DMS79 treated with DMSO at 0.1 percent for 48 hours (cell line): ENCODE data around the gene STEAP1B.

ENCODE experiments used
- DNase-seq: peaks from one replicate; lab custom pipeline; 2025; lab: John Stamatoyannopoulos, UW

The STEAP1B gene

DNA sequence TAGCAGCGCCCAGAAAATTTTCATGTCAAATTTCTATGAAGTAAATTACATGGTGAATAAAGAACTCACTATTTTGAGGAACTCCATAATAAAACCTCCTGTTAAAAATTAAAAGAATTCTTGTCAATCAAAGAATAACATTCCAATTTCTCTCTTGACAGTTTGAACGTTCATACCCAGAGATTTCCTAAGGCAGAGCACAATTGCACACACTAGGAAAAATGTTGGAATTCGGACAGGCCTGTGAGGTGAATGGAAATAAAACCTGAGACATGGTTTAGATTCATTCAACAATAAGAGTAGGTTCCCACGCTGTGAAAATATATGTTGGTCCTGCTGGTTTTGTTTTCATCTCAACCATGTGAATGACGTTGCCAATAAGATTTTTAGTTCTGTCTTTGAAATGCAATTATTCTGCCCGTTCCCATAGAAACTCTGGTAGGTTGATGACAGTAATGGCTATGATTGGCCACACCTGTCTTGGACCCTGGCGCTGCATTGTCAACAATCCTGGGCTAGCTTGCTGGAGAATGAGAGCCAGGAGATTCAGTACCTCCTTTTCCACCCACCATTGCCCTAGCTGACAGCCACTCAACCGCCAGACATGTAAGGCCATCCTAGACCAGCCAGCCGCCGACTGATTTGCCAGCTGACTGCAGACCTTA, 99.7 kb downstream of the STEAP1B start:
- no peak for DNase-seq

DNA sequence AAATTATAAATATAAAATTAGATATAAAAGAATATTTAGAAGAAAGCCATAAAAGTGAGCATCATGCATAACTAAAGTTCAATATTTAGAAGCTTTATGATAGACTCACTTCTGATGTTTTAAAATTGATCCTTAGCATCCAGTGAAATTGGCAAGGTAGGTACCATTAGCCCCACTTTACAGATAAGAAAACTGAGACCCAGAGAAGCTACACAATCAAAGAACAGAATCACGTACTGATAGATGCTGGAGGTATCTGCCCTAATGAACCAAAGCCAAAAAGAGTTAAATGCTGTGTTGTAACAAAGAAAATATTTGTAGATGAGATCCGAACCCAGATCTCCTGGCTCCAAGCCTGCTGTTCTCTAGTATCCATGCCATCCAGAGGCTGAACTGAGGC, 100.4 kb downstream of the STEAP1B start:
- DNase-seq, result no peak

DNA sequence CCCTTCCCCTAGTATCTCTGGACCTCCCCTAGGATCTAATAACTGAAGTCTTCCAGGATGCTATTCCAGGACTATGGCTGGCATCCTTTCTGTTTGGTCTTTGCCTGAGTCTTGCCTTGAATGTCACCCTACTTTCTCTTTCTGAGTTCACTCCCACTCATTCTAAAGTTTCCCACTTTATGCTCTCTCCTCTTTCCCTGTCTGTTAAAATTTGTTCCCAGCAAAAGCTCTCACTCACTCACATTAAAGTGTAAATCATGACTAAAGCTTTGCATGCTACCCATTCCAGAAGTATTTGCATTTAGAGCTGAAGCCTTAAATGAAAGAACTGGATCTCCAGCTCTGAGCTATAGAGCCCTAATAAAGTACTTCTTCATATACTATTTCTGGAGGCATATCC, 100.9 kb downstream of the STEAP1B start:
- DNase-seq, result no peak

DNA sequence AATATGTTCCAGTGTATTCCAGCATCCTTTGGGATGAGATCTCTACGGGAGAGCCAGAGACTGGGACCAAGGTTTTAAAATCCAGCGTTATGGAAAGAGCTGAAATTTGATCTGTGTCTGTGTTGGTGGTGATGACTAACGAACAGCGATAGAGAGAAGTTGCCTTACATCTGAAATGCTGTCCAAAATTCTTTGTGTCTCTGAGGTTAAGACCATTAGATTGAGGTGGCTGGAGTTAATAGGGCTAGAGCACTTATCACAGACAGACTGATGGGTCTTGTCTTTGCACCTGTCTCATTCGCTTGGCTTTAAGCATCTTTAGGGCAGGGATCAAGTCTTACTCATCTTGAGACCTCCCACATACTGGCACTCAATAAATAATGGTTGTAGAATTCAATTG, 102.0 kb downstream of the STEAP1B start:
- DNase-seq, result no peak

DNA sequence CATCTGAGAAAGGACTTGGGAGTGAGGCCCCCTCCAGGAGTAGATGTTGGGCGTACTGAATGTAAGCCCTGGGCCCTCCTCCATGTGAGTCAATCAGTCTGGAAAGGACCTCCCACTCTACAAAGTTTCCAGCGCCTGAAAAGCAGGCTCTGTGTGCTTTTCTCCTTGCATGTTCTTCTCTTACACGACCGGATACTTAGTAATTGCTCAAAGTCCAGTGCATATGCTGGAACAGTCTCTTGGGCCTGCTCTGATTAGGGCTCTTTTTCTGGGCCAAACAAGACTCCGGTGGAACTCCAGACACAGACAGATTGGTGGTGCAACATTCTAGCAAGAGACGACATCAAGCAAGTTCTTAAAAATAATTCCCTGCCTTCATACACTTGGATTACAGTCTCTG, 104.8 kb downstream of the STEAP1B start:
- DNase-seq, result no peak

DNA sequence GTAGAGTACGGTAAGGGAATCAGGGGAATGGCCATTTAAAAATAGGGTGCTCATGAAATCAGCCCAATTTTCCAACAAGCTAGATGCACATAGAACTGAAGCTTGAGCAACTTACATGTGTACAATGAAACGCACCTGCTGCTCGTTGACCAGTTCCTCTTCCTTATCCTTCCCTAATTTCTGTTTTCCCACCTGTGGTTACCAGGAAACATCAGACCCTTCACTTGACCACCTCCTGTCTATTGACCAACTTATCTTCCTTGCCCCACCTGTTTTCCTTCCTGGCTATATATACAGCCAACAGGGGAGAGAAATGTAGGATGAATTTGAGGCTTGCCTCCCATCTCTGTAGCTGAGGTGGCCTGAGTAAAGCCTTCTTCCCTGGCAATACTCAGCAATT, 105.2 kb downstream of the STEAP1B start:
- no peak for DNase-seq

DNA sequence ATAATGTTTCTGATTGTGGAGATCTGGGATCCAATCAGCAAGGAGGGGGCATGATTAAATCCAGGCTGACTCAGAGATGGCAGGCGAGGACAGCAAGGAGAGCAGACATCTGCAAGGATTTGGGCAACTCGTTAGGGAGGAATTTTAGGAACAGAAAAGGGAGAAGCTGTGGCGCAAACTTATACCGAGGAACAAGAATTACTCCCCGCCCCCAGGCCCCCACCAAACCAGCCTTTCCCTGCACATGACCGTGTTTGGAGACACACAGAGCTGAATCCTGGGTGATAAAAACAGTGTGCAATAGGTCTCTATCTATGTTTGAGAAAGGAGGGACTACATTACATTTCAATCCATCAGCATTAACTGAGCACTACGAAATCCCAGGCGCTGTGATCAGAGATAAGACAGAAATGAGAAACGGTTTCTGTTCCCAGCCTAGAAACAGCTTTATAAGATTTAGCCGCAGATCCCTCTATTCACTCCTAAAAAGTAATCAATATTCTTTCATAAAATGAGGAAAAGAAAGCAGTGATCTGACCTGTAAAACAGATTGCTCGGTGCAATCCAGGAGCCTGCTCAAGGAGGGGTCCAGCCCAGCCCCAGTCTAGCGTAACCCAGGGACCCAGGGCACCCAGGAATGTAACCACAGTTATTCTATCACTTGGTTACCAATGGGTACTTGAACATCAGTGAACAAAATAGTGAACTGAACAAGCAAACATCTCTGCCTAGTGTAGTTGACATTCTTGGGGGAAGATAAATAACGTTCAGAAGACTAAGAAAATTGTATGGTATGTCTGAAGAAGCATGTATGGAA, 105.9 kb downstream of the STEAP1B start:
- no peak for DNase-seq

DNA sequence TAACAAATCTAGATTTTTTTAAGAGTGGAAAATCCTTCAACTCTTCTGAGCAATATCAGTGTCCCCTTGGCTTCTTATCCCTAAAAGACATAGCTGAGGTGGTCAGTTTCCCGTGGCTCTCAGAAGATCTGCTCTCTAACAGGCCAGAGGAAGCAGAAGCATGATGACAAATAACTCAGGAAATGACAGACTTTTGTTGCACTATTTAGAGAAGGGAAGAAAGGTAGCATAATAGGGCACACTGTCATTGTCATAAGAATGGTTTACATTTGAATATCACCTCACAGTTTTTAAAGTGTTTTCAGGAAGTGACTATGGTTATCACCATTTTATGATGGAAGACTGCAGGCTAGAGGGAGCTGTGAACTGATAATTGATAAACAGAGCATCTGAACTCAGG, 109.5 kb downstream of the STEAP1B start:
- no peak for DNase-seq

DNA sequence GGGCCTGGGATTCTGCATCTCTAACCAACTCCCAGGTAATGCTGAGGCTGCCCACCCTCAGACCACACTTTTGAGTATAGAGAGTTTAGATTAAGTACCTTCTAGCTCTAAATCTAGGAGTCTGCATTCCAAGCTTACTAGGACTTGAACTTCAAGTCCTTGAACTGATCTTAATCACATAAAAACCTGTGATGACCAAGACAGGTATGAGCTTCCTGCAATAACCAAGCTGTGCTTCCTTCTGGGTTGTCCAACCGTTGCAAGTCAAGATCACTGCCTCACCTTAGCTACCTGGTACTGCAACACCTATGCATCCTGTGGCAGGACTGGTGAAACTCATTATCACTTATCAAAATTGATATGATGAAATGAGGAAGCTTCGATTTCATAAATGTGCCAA, 110.1 kb downstream of the STEAP1B start:
- no peak for DNase-seq

DNA sequence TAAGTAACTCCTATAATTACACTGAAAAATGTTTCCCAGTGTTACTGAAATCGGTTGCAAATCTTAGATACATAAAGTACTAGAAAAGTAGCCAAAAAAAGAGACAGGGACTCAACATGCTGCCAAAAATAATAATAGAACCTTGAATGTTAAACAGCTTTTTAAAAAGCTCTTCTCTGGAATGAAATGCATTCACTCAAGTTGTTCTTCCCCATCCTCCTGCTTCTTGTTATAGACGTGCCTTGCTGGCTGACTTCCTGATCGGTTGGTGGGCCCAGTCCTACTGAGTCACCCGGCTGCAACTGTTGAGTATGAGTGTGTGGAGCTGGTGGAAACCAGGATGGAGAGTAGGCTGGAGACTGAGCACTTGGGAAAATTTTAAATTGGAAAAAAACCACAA, 112.4 kb downstream of the STEAP1B start:
- DNase-seq, result no peak

DNA sequence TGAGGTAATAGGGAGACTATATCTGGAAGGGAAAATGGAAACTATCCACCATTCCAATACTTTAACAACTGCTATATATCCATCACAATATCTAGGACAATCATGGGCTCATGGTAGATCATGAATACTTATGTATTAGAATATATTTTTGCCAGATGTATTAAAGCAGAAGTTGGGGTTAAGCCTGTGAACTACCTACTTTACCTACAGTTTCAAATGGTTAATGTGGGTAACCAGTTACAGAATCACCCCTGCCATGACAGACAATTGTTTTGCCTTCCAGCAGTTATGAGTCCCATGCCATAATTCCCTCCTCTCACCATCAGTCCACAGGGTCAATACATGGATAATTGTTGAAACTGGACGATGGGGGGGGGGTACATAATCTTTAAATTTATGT, 113.1 kb downstream of the STEAP1B start:
- no peak for DNase-seq

DNA sequence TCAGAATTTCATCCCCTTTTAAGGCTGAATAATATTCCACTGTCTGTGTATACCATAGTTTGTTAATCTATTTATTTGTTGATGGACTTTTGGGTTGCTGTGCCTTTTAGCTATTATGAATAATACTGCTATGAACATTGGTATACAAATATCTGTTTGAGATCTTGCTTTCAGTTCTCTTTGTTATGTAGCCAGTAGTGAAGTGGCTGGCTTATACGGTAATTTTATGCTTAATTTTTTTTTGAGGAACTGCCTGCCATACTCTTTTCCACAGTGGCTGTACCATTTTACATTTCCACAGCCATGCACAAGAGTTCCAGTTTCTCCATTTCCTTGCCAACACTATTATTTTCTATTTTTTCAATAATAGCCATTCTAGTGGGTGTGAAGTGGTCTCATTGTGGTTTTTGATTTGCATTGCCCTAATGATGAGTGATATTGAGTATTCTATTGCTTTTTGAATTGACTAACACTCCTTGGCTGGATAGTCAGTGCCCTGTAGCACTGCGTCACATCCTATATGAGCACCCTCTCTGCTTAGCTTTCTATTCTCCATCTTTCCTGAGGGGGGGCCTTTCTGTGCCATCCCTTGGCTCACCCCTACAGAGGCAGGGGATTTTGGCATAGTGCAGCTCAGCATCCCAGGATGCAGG, 113.7 kb downstream of the STEAP1B start:
- no peak for DNase-seq

DNA sequence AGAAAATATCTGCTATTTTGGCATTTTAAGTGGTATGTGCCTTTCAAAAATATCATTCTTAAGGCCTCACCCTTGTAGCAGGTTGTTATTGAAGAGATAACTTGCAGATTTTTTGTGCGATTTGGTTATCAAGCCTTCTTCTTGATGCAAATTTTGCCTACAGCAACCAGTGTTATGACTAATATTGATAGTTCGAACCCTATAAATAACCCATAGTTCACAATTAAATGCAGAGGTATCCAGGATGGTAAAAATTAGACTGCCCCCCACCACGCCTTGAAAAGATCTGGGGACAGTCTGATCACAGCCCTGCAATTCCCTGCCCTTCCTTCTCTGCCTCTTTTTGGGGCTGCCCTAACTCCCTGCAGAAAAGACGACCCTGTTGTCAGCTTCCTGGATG, 114.7 kb downstream of the STEAP1B start:
- no peak for DNase-seq

DNA sequence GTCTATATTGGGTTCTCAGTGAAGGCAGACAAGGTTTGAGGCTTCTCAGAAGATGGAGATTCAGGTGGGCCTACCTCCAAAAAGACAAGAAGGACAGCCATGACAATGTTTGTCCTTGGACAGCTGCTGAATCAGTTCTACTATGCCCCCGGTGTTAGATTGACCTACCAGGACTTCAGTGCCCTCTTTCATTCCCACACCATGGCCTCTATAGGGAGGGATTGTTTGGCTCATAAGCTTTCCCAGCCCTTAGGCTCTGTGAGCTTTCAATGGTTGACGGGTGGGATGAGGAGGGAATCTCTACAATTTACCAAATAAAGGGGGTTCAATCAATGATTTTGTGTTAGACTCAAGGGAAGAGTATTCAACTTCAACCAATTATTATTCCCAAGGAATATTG, 119.7 kb downstream of the STEAP1B start:
- DNase-seq, result no peak

DNA sequence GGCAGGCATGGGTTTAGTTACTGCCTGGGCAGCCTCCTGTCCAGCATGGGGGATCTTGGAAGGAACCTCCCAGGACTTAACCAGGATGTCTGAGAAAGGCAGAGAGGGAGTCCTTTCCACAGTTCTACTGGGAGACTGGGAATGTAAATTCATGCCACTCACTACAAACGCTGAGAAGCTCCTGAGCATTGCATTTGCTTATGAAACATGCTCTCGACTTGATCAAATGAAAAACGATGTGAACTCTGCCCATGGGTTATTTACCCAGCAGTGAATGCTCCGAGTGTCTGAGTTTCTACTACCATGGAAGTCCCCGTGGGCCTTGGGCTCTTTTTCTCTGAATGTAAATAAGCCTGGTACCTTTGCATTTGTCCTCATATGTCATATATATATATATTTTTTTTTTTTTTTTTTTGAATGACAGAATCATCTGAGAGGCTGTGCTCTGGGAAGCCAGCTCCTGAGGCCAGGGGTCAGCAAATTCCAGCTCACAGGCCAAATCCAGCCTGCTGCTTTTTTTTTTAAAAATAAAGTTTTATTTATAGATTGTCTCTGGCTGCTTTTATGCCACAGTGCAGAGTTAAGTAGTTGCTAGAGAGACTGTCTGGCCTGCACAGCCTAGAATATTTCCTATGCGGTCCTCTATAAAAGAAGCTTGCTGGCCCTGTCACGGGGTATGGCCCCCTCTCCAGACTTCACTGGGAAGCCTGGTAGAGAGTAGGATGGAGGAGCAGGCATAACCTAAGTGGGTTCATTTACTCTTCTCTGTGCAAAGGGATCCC, 121.6 kb downstream of the STEAP1B start:
- DNase-seq, result no peak

DNA sequence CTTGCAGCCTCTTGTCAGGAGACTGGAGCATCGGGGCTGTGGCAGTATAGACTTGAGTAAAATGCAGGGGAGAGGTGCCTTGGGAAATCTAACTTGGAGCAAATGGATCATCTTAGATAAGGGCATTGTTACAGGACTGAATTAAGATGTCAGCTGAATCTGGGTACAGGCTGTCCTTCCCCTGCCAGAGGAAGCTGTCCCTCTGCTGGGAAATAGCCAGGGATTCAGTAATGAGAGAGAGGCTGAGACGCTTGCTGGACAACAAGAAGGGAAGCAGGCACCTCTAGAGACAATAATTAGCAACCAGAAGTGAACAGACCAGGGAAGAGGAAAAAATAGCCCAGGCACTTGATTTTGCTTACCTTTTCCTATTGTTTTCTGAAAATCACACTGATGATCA, 122.3 kb downstream of the STEAP1B start:
- DNase-seq, result no peak

DNA sequence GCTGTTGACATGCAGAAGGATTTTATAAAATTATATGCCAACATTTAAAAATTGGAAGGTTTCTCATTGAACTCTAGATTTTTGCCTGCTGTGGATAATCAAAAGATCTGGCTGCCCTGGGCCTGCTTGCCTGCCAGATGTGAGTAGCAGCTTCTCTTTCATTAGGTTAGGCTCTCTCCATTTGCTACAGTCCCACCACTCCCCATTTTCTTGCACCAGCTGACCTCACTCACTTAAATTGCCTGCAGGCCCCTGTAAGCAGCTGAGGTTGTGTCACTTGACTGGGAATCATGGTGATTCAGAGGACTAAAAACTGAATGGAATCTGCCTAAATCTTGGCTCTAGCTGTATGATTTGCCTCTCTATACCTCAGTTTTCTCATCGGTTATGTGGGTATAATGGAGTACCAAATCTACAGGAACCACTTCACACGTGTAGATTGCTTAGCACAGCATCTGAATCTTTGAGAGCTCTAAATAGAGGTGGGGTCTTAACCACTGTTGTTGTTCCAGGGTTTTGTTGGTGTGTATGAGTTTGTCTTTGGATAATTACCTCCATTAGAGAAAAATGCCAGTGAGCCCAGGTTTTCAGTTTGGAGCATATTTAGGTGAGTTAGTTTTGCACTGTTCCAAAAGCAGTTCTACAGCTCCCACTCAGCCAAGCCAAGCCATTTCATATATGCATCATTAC, 124.5 kb downstream of the STEAP1B start:
- no peak for DNase-seq

DNA sequence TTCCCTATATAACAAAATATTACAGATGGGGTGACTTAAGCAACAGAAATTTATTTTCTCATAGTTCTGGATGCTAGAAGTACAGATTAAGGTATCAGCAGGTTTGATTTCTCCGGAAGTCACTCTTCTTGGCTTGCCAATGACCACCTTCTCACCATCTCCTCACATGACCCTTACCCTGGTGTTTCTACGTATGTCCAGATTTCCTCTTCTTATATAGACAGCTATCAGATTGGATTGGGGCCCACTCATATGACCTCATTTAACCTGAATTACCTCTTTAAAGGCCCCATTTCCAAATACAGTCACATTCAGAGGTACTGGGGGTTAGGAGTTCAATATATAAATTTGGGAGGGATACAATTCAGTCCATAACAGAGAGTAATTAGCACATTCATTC, 126.1 kb downstream of the STEAP1B start:
- no peak for DNase-seq

DNA sequence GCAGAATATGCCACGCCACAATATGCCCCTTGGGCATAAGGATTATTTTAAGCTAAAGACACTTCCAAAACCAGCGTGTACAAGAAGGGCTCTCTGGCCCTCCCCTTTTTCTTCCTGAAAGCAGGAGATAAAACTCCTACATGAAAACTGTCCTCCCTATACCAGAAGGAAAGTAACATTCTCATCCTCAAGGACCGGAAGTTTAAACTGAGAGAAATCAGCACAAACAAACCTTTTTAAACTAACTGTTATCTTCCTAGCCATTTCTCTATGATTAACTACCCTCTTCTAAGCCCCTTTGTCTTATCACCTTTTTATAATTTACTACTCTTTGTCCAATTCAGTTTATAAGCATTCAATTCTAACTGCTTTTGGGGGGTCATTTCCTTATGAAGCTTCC, 126.6 kb downstream of the STEAP1B start:
- no peak for DNase-seq

DNA sequence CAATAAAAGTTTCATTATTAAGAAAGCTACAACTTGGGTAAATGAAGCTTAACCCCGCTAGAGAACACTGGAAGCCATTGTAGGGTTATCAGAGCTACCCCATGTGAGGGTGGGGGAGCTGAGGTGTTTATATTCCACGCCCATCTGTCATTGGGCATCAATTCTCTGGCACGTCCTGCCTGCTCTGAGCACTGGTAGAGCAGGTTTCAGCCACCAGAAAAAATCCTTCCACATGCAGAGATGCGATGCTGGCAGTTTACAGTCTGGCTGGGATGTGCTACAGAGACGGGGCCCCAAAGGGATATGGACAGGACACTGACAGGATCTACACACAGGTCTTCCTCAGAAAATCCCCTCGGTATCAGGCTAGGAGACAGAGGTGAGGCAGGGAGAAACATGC, 127.1 kb downstream of the STEAP1B start:
- DNase-seq, result no peak

DNA sequence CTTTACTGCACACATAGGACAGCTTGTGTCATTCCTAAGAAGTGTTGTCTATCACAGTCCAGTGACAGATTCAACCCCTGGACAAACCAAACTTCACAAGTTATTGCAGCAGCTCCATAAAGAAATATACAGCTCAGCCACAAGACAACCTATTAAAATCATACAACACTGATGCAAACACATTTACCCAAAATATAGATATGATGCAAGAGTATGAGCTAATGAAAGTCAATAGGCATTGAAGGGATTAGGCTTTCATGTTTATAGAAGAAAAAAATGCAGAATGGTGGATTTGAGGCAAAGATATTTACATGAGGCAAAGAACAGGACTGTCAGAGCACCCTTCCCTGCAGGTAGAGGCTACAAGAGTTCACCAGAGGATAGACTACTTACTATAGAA, 128.1 kb downstream of the STEAP1B start:
- no peak for DNase-seq
